H1 (cell line): ENCODE results near the gene POLDIP2. TPM values are rescaled to one million over a fixed set of nuclear protein-coding genes. Genes with fewer than 3 reads are reported as not detected.

Source experiments
- BCL11A ChIP-seq, 2 experiments: IDR thresholded peaks; one replicate each; pipeline ENCODE4 v1.6.1; 2011; ENCODE audit warnings: low read depth in 2 of 2, low read length in 2 of 2, mild to moderate bottlenecking in 2 of 2
- BRCA1 ChIP-seq: IDR thresholded peaks from 2 replicates; pipeline ENCODE4 v1.6.1; 2012; ENCODE audit warnings: low read depth, low read length, improper control_type of control experiment
- CBX8 ChIP-seq: fragments of 300-800, 300-1000 bp; sonication (generic); IDR thresholded peaks from 2 replicates; pipeline ENCODE4 v1.7.1; 2016; ENCODE audit warnings: low read depth, low read length, borderline replicate concordance
- CEBPB ChIP-seq: IDR thresholded peaks from 2 replicates; pipeline ENCODE4 v1.6.1; 2012; ENCODE audit warnings: low read depth, low read length
- CHD2 ChIP-seq: IDR thresholded peaks from 2 replicates; pipeline ENCODE4 v1.6.1; 2012; ENCODE audit warnings: low read length, improper control_type of control experiment
- EP300 ChIP-seq, 2 experiments: IDR thresholded peaks; 1 replicate in 1 of 2; 2 replicates in 1 of 2; pipeline ENCODE4 v1.6.1; 2011 to 2012; ENCODE audit warnings: low read depth in 2 of 2, low read length in 2 of 2, mild to moderate bottlenecking in 2 of 2, borderline replicate concordance in 1 of 2, inconsistent platforms in 1 of 2, moderate library complexity in 1 of 2
- FOSL1 ChIP-seq: IDR thresholded peaks from 2 replicates; pipeline ENCODE4 v1.6.1; 2011; ENCODE audit warnings: mild to moderate bottlenecking, low read depth, low read length, moderate library complexity; ENCODE audit not compliant: insufficient read depth
- GABPA ChIP-seq: IDR thresholded peaks from 2 replicates; pipeline ENCODE4 v1.6.1; 2011; ENCODE audit warnings: mild to moderate bottlenecking, low read length, moderate library complexity, borderline replicate concordance; ENCODE audit not compliant: insufficient read depth
- GTF2F1 ChIP-seq: IDR thresholded peaks from 2 replicates; pipeline ENCODE4 v1.6.1; 2012; ENCODE audit warnings: low read depth, low read length, improper control_type of control experiment, borderline replicate concordance
- HDAC2 ChIP-seq, 2 experiments: fragments of 300-600 bp in 1 of 2; sonication (generic) in 1 of 2; IDR thresholded peaks; 2 replicates each; pipeline ENCODE4 v1.6.1; 2011 to 2012; ENCODE audit warnings: low read depth in 2 of 2, low read length in 2 of 2, mild to moderate bottlenecking in 2 of 2, moderate library complexity in 2 of 2, borderline replicate concordance in 1 of 2, inconsistent platforms in 1 of 2
- HDAC6 ChIP-seq: IDR thresholded peaks from one replicate; pipeline ENCODE4 v1.7.1; 2012; ENCODE audit warnings: low read depth, mild to moderate bottlenecking, inconsistent platforms, low read length, moderate library complexity
- JUN ChIP-seq: IDR thresholded peaks from 2 replicates; pipeline ENCODE4 v1.6.1; 2011; ENCODE audit warnings: low read depth, mild to moderate bottlenecking, improper control_type of control experiment, low read length
- KDM5A ChIP-seq: fragments of 200-600 bp; IDR thresholded peaks from 2 replicates; pipeline ENCODE4 v1.7.1; 2012; ENCODE audit warnings: mild to moderate bottlenecking, low read length, inconsistent platforms, mixed read lengths
- MAFK ChIP-seq: IDR thresholded peaks from 2 replicates; pipeline ENCODE4 v1.6.1; 2012; ENCODE audit warnings: low read depth, mild to moderate bottlenecking, improper control_type of control experiment, low read length
- NANOG ChIP-seq: IDR thresholded peaks from 2 replicates; pipeline ENCODE4 v1.6.1; 2011; ENCODE audit warnings: low read length, low read depth, mild to moderate bottlenecking, inconsistent platforms; ENCODE audit not compliant: insufficient read depth, poor library complexity, severe bottlenecking
- POLR2A ChIP-seq, 2 experiments: IDR thresholded peaks; 1 replicate in 1 of 2; 2 replicates in 1 of 2; pipeline ENCODE4 v1.6.1; 2011; ENCODE audit warnings: low read depth in 2 of 2, low read length in 2 of 2, mild to moderate bottlenecking in 2 of 2; ENCODE audit errors: control extremely low read depth in 1 of 2
- POLR2AphosphoS5 ChIP-seq: IDR thresholded peaks from 2 replicates; pipeline ENCODE4 v1.6.1; 2011; ENCODE audit warnings: low read depth, low read length
- RBBP5 ChIP-seq: IDR thresholded peaks from 2 replicates; pipeline ENCODE4 v1.7.1; 2012; ENCODE audit warnings: low read depth, mild to moderate bottlenecking, inconsistent platforms, low read length, moderate library complexity, borderline replicate concordance
- SIX5 ChIP-seq: IDR thresholded peaks from 2 replicates; pipeline ENCODE4 v1.6.1; 2011; ENCODE audit warnings: mild to moderate bottlenecking, low read depth, low read length
- SP1 ChIP-seq: IDR thresholded peaks from 2 replicates; pipeline ENCODE4 v1.6.1; 2011; ENCODE audit warnings: low read depth, low read length
- TCF12 ChIP-seq: IDR thresholded peaks from 2 replicates; pipeline ENCODE4 v1.6.1; 2011; ENCODE audit warnings: low read depth, mild to moderate bottlenecking, low read length
- polyA plus RNA-seq, 7 experiments: library from polyadenylated mRNA; depleted of rRNA in 3 of 7; stranded (reverse) in 5 of 7; unstranded in 2 of 7; fragments of >200 nt in 5 of 7; fragments of 200-250 nt in 2 of 7; gene quantifications; 1 replicate in 5 of 7; 2 replicates in 1 of 7; 4 replicates in 1 of 7; pipeline versions ENCODE4 v1.2.1 to v1.2.3, GENCODE V29; 2011 to 2013; ENCODE audit warnings: missing spikeins in 2 of 7, mixed read lengths in 2 of 7
- total RNA-seq: library from RNA; stranded (reverse); fragmentation: NEBNext Ultra II Directional; extraction: Animal tissue kit (Norgen Biotek cat#: 25700); gene quantifications from 2 replicates; pipeline ENCODE4 v1.2.1, GENCODE V29; 2021
- TF ChIP-seq, protein P1 (sequence below): IDR thresholded peaks from 2 replicates; pipeline ENCODE4 v1.6.1; 2012; ENCODE audit warnings: inconsistent platforms
- TF ChIP-seq, protein P2 (sequence below): IDR thresholded peaks from 2 replicates; pipeline ENCODE4 v1.6.1; 2011; ENCODE audit warnings: low read depth, mild to moderate bottlenecking, low read length; ENCODE audit not compliant: insufficient read depth

The POLDIP2 gene
- total and polyA plus RNA-seq, 2 of the 8 experiments (the other 6 are each of a cell fraction or from before 2014, with no cell fraction given) = 74.0 to 76.1 TPM

DNA sequence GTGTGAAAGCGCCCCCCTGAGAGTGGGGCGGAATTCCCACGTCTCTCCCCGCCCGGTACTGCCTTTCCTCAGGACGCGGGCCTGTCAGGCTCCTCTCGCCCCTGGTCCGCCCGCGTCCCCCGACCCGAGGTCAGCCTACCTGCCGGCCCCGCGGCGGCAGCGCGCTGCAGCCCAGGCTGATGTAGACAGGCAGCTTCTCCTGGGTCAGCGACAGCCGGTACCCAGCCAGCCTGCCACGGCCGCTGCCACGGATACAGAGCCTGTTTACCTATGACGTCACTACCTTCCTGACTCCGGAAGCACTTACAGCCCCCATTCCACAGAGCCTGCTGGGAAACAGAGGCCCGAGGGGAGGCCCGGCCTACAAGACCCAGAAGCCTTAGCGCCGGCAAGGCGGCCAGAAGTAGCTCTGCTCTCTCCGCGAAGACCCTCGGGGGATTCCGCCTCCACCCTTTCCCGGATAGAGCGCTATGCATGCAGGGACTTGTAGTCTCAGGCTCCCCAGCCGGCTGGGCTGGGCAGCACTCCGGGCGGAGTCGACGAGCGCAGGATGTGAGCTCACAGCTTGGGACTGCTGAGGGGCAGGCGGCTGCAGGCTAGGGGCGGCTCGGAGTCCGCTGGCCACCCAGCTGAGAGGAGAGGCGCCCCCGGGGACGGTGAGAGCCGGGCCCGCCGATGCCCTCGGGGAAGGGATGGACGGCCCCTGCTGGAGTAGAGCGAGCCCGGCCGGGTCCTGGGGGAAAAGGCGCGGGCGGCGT, 21.9 kb downstream of the POLDIP2 start, which contains the start of the genes IFT20 and TNFAIP1 (continued):
- TF ChIP-seq BCL11A (IDR thresholded peaks at IDR 0.05; ENCODE audit: low read depth in 2 of 2, low read length in 2 of 2) (no peak), GTF2F1 (no peak), TCF12 (peak; percentile 58; the same call in 1 of the 2 replicates), BRCA1 (no peak; the same call in 1 of the 2 replicates), CEBPB (no peak), HDAC2 (IDR thresholded peaks at IDR 0.05; ENCODE audit: borderline replicate concordance in 1 of 2, low read depth in 2 of 2, low read length in 2 of 2) (peak in 1 of 2 experiments; percentile 52; a peak in 1 of 4 replicates), KDM5A (no peak), SIX5 (peak; percentile 96), JUN (peak; percentile 92), POLR2AphosphoS5 (peak; percentile 39; the same call in 1 of the 2 replicates), CHD2 (peak; percentile 91), FOSL1 (no peak), MAFK (no peak), EP300 (IDR thresholded peaks at IDR 0.05; ENCODE audit: borderline replicate concordance in 1 of 2, low read depth in 2 of 2, low read length in 2 of 2) (peak in 1 of 2 experiments; percentile 78; a peak in 1 of 3 replicates), GABPA (peak; percentile 96), CBX8 (no peak), HDAC6 (no peak), NANOG (peak; percentile 19), POLR2A (IDR thresholded peaks at IDR 0.05; ENCODE audit: control extremely low read depth in 1 of 2, low read depth in 2 of 2, low read length in 2 of 2) (peak in 1 of 2 experiments; percentile 64; a peak in 2 of 3 replicates), RBBP5 (no peak; the same call in 1 of the 2 replicates), SP1 (peak; percentile 62; the same call in 1 of the 2 replicates)
- TF ChIP-seq, protein P1, sequence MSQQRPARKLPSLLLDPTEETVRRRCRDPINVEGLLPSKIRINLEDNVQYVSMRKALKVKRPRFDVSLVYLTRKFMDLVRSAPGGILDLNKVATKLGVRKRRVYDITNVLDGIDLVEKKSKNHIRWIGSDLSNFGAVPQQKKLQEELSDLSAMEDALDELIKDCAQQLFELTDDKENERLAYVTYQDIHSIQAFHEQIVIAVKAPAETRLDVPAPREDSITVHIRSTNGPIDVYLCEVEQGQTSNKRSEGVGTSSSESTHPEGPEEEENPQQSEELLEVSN = no peak
- TF ChIP-seq, protein P2, sequence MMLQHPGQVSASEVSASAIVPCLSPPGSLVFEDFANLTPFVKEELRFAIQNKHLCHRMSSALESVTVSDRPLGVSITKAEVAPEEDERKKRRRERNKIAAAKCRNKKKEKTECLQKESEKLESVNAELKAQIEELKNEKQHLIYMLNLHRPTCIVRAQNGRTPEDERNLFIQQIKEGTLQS = peak; percentile 68; the same call in 1 of the 2 replicates
